Occipital lobe (tissue), 2 donors: ENCODE measurements around the gene EPPIN. TPM values are rescaled to one million over a fixed set of nuclear protein-coding genes. Genes with fewer than 3 reads are reported as not detected.
"Not testable (repeated sequence)": the region's sequence is repeated elsewhere in the genome, so short reads cannot be mapped to it uniquely, and the experiment has no call there.

Experiments
- DNase-seq: peaks from one replicate; lab custom pipeline; 2025; lab: John Stamatoyannopoulos, UW
- total RNA-seq: library from RNA; depleted of rRNA; stranded (reverse); fragments of >200 nt; gene quantifications from one replicate; pipeline ENCODE4 v1.2.3, GENCODE V29; 2014

EPPIN gene
- not detected for total RNA-seq

- DNase-seq, result no peak
These were observed at the start of gene EPPIN for GRCh38 chr20:45547206-45547770. EPPIN (minus strand) TSS chr20:45547401; CDS start chr20:45547357, 44 bp downstream.

DNA sequence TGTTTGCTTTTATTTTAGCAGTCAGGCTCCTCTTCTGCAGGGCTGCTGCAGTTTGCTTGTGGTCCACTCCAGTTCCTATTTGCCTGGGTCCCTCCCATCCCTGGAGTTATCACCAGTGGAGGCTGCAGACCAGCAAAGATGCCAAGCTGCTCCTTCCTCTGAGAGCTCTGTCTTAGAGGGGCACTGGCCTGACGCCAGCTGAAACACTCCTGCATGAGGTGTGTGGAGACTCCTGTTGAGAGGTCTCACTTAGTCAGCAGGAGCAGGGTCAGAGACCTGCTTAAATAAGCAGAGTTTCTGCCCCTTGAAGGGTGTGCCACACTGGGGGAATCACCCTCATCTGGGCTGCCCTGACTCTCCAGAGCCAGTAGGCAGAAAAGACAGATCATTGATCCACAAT, 48.0 kb upstream of the EPPIN start:
- no peak for DNase-seq

DNA sequence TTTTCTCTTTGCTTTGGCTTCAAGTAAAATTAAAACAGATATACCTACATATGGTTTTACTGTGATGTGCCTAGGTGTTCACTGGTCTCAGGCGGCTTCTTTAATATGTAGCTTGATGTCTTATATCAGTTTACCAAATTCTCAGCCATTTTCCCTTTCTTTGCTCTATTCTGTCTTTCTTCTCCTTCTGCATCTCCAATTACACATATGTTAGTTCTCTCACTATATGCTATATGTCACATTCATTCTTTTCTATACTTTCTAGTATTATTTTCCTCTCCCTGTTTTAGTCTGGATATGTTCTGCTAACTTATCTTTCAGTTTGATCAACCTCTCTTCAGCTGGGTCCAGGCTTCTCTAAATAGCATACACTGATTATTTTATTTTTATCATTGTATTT, 46.3 kb upstream of the EPPIN start:
- no peak for DNase-seq

DNA sequence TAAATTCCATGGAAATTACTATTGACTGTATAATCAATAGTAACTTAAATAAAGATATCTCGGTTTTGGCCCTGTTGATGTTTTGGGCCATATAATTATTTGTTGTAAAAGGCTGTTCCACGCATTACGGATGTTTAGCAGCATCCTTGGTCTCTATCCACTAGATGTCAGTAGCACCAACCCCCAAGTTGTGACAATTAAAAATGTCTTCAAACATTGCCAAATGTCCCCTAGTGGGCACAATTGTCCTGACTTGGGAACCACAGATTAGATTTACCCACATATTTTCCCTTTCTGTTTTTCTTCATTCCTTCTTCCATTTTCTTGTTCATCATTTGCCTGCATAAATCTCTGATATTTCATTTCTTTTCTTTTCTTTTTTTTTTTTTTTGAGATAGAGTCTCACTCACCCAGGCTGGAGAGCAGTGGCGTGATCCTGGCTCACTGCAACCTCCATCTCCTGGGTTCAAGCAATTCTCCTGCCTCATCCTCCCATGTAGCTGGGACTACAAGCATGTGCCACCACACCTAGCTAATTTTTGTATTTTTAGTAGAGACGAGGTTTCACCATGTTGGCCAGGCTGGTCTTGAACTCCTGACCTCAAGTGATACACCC, 45.5 kb upstream of the EPPIN start:
- DNase-seq, result no peak

DNA sequence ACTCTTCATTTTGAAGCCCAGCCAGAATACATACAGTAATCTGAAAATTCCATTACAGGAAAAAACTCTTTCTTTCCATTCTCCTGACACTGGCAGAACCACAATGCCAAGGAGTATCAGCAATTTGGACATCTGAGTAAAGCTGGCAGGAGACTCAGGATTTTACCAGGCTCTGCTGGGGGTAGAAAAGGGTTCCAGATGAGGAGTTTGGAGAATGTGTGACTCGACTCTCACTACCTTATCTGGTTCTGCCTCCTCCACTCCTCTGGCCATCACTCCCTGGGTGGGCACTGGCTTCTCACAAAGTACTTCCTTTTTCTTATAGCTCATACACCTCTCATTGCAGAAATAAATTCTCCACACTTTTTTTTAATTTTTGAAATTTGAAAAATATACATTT, 42.5 kb upstream of the EPPIN start:
- no peak for DNase-seq

DNA sequence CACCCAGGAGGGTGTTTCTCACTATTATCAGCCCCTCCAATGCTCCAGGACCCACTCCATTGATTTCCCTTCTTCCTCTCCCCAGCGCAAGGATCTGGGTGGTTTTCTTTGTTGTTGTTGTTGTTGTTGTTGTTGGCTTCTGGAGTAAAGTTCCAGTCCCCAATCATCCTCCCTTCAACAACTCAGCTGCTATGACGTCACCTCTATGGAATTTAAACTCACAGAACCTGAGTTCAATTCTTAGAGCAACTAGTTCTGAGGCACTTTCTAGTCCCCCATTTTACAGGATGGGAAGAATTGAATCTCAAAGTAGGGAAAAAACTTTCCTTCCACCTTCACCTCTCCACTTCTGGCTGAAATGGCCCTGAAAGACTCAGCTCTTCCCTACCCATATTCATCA, 41.6 kb upstream of the EPPIN start:
- no peak for DNase-seq

- not testable (repeated sequence) for DNase-seq
These were observed 38.8 kb upstream of the EPPIN start for GRCh38 chr20:45585986-45586385.

DNA sequence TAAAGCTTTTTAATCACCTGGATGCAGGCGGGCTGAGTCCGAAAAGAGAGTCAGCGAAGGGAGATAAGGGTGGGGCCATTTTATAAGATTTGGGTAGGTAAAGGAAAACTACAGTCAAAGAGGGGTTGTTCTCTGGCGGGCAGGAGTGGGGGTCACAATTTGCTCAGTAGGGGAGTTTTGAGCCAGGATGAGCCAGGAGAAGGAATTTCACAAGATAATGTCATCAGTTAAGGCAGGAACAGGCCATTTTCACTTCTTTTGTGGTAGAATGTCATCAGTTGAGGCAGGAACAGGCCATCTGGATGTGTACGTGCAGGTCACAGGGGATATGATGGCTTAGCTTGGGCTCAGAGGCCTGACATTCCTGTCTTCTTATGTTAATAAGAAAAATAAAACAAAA, 37.1 kb upstream of the EPPIN start:
- not testable (repeated sequence) for DNase-seq

- DNase-seq, result no peak
These were observed 36.3 kb upstream of the EPPIN start for GRCh38 chr20:45583502-45583901.

GRCh38 chr20:45581702-45582101, 34.5 kb upstream of the EPPIN start:
- DNase-seq, result no peak

DNA sequence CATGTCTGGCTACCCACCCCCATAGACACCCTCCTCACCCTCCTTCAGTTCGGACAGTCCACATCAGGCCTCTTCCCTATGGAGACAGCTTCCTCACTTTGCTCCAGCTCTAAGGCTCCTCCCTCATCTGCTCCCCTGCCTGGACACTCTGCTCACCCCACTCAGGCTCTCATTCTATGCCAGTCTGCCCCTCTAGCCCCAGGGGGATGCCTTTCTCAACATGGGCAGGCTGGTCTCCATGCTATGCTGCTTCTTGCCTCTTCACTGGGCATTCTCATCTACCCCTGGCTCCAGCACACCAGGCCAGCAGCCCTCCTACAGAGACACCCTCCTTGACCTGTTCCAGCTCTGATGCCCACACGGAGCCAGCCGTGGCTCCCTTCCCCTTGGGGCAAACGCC, 32.0 kb upstream of the EPPIN start, which contains the start of gene WFDC8:
TSS of gene WFDC8 (minus strand) at position 101 of the 400 bp plus-strand sequence. CDS start at position 64, 37 bp downstream.
- DNase-seq, result no peak

DNA sequence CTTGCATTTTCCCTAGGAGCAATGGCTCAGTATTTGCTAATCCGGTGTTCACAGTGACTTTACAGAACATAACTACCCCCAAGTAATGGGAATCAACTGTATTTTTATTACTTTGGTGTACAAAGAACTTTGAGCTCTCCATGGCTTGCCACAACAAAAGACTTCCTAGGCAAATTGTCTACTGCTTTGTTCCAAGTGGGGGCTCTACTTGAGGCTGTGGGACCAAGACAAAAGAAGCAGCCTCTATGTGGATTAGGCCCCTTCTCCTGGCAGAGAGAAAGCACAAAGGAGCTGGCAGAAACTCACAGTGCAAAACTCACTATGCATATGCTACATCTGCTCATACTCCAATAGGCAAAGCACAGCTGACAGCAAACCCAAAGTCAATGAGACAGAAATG, 31.0 kb upstream of the EPPIN start:
- no peak for DNase-seq

- DNase-seq, result no peak
These were observed 29.8 kb upstream of the EPPIN start for GRCh38 chr20:45576995-45577394.

DNA sequence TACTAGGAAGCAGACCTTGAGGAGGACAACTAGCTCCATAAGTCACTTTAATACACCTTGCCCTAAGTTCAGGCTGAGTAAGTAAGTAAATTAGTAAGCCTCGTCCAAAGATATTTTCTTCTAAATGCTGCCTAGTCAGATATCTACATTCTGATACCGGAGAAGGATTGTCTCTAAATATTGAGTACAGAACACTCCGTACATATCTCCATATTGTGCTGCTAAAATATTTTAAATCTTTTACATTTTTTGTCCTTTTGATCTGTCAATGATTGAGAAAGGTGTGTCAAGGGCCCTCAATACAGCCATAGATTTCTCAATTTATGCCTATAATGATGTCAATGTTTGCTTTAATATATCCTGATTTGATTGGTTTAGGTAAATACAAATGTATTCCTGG, 28.7 kb upstream of the EPPIN start:
- DNase-seq, result no peak

DNA sequence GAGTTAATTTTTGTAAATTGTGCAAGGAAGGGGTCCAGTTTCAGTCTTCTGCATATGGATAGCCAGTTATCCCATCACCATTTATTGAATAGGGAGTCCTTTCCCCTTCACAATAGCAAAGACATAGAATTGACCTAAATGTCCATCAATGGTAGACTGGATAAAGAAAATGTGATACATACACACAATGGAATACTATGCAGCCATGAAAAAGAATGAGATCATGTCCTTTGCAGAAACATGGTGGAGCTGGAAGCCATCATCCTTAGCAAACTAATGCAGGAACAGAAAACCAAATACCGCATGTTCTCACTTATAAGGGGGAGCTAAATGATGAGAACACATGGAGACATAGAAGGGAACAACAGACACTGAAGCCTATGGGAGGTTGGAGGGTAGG, 22.4 kb upstream of the EPPIN start:
- not testable (repeated sequence) for DNase-seq

DNA sequence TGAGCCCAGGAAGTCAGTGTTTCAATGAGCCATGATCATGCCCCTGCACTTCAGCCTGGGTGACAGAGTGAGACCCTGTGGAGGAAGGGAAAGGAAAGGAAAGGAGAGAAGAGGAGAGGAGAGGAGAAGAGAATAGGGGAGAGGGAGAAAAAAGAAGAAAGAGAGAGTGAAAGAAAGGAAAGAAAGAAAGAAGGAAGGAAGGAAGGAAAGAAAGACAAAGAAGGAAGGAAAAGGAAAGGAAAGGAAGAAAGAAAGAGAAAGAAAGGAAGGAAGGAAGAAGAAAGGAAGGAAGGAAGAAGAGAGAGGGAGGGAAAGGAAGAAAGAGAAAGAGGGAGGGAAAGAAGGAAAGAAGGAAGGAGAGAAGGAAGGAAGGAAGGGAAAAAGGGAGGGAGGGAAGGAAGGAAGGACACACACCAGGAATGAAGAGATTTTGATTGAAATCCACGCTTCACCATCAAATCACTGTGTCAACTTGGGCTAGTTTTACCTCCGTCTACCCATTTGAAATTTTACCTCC, 17.6 kb upstream of the EPPIN start:
- no peak for DNase-seq

DNA sequence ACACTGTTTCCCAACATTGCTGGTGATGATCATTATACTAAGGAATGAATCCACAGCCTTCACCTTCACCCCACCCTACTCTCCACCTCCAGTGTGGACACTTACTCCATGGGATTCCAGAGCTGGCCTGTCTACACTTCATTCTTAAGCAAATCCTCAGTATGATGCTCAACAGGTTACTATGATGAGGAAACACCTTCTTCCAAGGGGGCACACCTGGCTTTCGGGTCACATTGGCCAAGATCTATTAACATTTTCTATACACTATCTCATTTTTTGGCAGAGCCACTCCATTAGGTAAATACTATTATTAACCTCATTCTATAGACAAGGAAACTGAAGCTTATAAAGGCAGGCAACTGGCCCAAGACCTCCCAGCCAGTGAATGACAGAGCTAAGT, 8.0 kb upstream of the EPPIN start:
- DNase-seq, result no peak

GRCh38 chr20:45552456-45552855, 5.3 kb upstream of the EPPIN start:
- DNase-seq, result no peak

DNA sequence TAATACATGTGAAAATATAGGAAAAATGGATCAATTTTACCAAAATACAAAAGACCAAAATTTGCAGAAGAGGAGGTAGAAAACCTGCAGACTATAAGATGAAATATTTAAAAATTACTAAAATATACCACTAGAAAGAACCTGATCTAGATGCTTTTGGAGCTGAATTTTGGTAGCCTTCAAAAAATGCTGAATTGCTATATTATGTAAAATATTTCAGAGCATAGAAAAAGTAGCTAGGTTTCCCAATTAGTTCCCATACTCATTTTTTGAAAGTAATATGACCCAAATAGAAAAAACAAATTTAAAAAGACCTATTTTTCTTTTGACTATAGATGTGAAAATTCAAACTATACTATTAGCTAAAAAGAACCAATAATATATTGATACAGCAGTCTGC, 3.6 kb upstream of the EPPIN start:
- DNase-seq, result no peak

DNA sequence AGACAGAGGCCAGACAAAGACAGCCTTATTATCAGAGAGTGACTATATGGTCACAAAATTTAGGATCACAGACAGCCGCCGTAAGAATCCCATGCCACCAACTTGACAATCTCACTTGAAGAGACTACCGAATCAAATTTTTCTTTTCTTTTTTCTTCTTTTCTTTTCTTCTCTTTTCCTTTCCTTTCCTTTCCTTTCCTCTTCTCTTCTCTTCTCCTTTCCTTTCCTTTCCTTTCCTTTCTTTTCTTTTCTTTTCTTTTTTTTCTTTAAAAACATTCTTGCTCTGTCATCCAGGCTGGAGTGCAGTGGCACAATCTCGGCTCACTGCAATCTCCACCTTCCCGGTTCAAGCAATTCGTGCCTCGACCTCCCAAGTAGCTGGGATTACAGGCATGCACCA, 1.2 kb upstream of the EPPIN start:
- no peak for DNase-seq

- no peak for DNase-seq
These were observed 1.3 kb downstream of the EPPIN start for GRCh38 chr20:45545754-45546453.

GRCh38 chr20:45545351-45545750, 1.9 kb downstream of the EPPIN start:
- DNase-seq, result no peak

DNA sequence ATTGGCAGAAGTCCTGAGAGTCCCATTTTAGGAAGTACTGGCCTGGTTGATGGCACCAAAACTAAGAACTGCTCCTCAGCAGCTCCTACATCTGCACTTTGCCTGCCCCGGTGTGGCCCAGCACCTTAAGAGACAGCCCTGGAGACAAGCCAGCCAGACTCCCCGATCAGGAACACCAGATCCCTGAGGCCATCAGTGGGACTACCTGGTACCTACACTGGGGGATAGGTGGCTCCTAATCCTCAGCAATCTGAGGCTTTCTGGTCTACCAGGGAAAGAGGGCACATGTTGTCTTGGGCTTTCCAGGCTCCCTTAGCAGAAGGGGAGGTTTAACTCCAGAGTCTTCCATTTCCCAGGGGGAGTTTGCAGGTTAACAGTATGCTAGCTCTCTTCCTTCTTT, 7.8 kb downstream of the EPPIN start, which contains the start of gene WFDC6:
TSS of gene WFDC6 (minus strand) at position 101 of the 400 bp plus-strand sequence. CDS start at position 26, 75 bp downstream.
- no peak for DNase-seq
